PC-3 (cell line): Measurements from ENCODE around the gene KIF11. TPM values are rescaled to one million over a fixed set of nuclear protein-coding genes. Genes with fewer than 3 reads are reported as not detected.

ENCODE experiments used
- ATAC-seq: fragments of 200-7000 bp; cut with Tn5 transposase; 2 replicates; pipeline ENCODE4 v1.9.1; 2020; ENCODE audit warnings: mild to moderate bottlenecking, moderate library complexity
- BruUV-seq: library from RNA; stranded (reverse); fragments of 400-500 nt; replicated peaks from 2 replicates; lab custom pipeline; 2021; lab: Mats Ljungman, UMichigan
- CTCF ChIA-PET: fragments of 300-600 bp; sonication (Branson Sonifier 250); formaldehyde crosslinking; loops from one replicate; lab custom pipeline; 2022; ENCODE audit warnings: antibody characterized with exemption; lab: Charles Lee
- POLR2A ChIA-PET: fragments of 300-600 bp; sonication (Branson Sonifier 250); formaldehyde crosslinking; loops from one replicate; lab custom pipeline; 2022; ENCODE audit warnings: antibody characterized with exemption; ENCODE audit not compliant: unreplicated experiment; lab: Charles Lee
- DNase-seq: peaks from one replicate; pipeline ENCODE4 v3.0.0-alpha.2; 2015
- H2AFZ ChIP-seq: fragments of 300-600 bp; sonication (generic); 2 replicates; pipeline ENCODE4 v1.6.0; 2016; ENCODE audit warnings: antibody characterized with exemption, low read length
- H3F3A ChIP-seq: fragments of 300-600 bp; sonication (generic); one replicate; pipeline ENCODE4 v1.6.0; 2017; ENCODE audit warnings: antibody characterized with exemption, low read length, control low read depth, mild to moderate bottlenecking; ENCODE audit not compliant: unreplicated experiment
- H3K27ac ChIP-seq: fragments of 300-600 bp; sonication (generic); 2 replicates; pipeline ENCODE4 v1.5.1; 2016; ENCODE audit warnings: mild to moderate bottlenecking, low read length
- H3K27me3 ChIP-seq: fragments of 300-600 bp; sonication (generic); 2 replicates; pipeline ENCODE4 v1.6.1; 2016; ENCODE audit warnings: low read length, mixed read lengths
- H3K36me3 ChIP-seq: fragments of 300-600 bp; sonication (generic); 2 replicates; pipeline ENCODE4 v1.6.1; 2016; ENCODE audit warnings: low read depth, mixed run types, low read length, mixed read lengths
- H3K4me1 ChIP-seq: fragments of 300-600 bp; sonication (generic); 2 replicates; pipeline ENCODE4 v1.5.1; 2016; ENCODE audit warnings: low read length; ENCODE audit not compliant: insufficient read depth
- H3K4me2 ChIP-seq: fragments of 300-600 bp; sonication (generic); 2 replicates; pipeline ENCODE4 v1.6.0; 2016; ENCODE audit warnings: low read length
- H3K4me3 ChIP-seq: fragments of 300-600 bp; sonication (generic); 2 replicates; pipeline ENCODE4 v1.5.1; 2016; ENCODE audit warnings: mild to moderate bottlenecking, low read length, mixed read lengths
- H3K79me2 ChIP-seq: fragments of 300-600 bp; sonication (generic); 2 replicates; pipeline ENCODE4 v1.6.1; 2017; ENCODE audit warnings: low read length, mixed read lengths
- H3K9ac ChIP-seq: fragments of 300-600 bp; sonication (generic); 2 replicates; pipeline ENCODE4 v1.6.0; 2016; ENCODE audit warnings: mild to moderate bottlenecking, low read length
- H3K9me2 ChIP-seq: fragments of 300-600 bp; sonication (generic); replicated peaks from 2 replicates; pipeline ENCODE4 v1.6.1; 2016; ENCODE audit warnings: mixed run types, low read length, mixed read lengths
- H3K9me3 ChIP-seq: fragments of 300-600 bp; sonication (generic); 2 replicates; pipeline ENCODE4 v1.6.1; 2016; ENCODE audit warnings: low read length, mixed read lengths
- H4K20me1 ChIP-seq: fragments of 300-600 bp; sonication (generic); 2 replicates; pipeline ENCODE4 v1.6.1; 2016; ENCODE audit warnings: low read length, mixed read lengths
- EZH2 ChIP-seq: fragments of 300-600 bp; sonication (generic); IDR thresholded peaks from one replicate; pipeline ENCODE4 v1.6.1; 2017; ENCODE audit warnings: antibody characterized with exemption, mild to moderate bottlenecking, low read length; ENCODE audit not compliant: unreplicated experiment
- EZH2phosphoT487 ChIP-seq: fragments of 300-600 bp; sonication (generic); IDR thresholded peaks from 2 replicates; pipeline ENCODE4 v1.6.1; 2018; ENCODE audit warnings: mild to moderate bottlenecking, antibody characterized with exemption, low read length, borderline replicate concordance
- intact Hi-C: fragments of 100-400 bp; cut with micrococcal nuclease; formaldehyde crosslinking; loops from 2 replicates; pipeline ENCODE4 v1.9.0; 2023
- total RNA-seq: library from RNA; depleted of rRNA; stranded (reverse); fragments of >200 nt; gene quantifications from 2 replicates; pipeline ENCODE4 v1.2.3, GENCODE V29; 2014
- TF ChIP-seq, protein P1 (sequence below): fragments of 300-600 bp; sonication (generic); conservative IDR thresholded peaks from 2 replicates; pipeline ENCODE4 v1.5.1; 2017; ENCODE audit warnings: antibody characterized with exemption, low read depth, mild to moderate bottlenecking, low read length

Gene KIF11
- total RNA-seq, 1 experiment from 2014 or later, result 26.2 TPM

DNA sequence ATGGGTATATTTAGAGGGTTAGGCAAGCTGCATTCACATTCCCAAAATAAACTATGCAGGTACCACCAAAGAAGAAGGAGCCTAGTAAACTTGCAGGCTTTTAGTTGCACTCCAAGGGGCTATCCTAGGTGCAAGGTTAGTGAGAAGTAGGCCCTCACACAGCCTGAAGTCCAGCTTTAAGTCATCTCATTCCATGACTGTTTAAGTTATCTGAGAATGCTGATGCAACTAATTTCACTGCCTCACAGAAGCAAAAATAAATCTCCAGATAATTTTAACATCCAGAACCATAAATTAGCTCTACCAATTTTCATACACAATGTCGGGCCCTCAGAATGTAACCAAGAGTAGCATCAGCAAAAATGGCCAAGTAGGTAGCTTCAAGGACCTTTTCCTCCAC lies 62.5 kb downstream of the KIF11 start:
- Histone ChIP-seq H3K27ac (no peak overlapping the region), H3K4me1 (no peaks in the 10 kb centered on the region), H2AFZ (no peak overlapping the region), H4K20me1 (no peaks in the 10 kb centered on the region), H3K27me3 (no peaks in the 10 kb centered on the region), H3K9ac (no peak overlapping the region), H3K4me2 (no peak overlapping the region), H3K9me3 (no peaks in the 10 kb centered on the region), H3K36me3 (peaks cover 35% of the 10 kb centered on the region), H3F3A (no peaks in the 10 kb centered on the region), H3K4me3 (no peak overlapping the region), H3K9me2 (no peaks in the 10 kb centered on the region), H3K79me2 (no peaks in the 10 kb centered on the region)
- CTCF ChIA-PET, result no interaction called here
- DNase-seq (no peak), ATAC-seq (no peak)
- POLR2A ChIA-PET, result no interaction called here
- intact Hi-C loops, result no loop called here
- BruUV-seq, result no TSS peak
- TF ChIP-seq EZH2phosphoT487 (no peak), EZH2 (no peak)
- TF ChIP-seq, protein P1, sequence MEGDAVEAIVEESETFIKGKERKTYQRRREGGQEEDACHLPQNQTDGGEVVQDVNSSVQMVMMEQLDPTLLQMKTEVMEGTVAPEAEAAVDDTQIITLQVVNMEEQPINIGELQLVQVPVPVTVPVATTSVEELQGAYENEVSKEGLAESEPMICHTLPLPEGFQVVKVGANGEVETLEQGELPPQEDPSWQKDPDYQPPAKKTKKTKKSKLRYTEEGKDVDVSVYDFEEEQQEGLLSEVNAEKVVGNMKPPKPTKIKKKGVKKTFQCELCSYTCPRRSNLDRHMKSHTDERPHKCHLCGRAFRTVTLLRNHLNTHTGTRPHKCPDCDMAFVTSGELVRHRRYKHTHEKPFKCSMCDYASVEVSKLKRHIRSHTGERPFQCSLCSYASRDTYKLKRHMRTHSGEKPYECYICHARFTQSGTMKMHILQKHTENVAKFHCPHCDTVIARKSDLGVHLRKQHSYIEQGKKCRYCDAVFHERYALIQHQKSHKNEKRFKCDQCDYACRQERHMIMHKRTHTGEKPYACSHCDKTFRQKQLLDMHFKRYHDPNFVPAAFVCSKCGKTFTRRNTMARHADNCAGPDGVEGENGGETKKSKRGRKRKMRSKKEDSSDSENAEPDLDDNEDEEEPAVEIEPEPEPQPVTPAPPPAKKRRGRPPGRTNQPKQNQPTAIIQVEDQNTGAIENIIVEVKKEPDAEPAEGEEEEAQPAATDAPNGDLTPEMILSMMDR, result no peak

DNA sequence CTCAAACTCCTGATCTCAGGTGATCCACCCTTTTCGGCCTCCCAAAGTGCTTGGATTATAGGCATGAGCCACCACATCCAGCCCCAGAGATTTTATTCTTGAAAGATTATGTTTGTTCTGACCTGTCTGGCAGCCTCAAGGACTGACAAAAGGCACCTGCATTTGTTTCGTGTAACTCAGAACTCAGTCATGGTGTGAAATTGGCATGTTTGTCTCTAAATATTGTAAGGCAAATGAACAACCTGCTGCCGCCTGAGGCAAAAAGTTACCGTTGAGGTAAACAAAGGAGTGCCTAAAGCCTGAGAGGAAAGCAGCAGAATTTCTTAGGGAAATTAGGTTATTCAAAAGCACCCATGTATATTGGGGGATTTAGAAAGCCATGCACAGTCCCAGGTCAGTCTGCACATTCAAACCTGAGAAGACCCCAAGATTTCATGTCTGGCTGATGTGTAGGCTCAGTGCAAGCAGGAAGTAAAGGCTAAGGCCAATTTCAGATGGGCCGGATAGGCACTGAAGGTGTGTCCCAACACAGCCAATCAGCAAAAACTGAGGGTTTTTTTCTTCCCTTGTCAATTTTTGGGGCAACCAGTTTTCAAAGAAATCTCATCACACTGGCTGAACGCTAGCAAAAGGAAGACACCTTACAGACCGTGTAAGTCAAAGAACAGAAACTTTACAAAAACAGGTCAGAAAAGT lies 63.5 kb downstream of the KIF11 start:
- no peak overlapping the region for H3K27ac ChIP-seq
- H3K9me3 ChIP-seq, result no peaks in the 10 kb centered on the region
- no peak overlapping the region for H3K4me3 ChIP-seq
- no TSS peak for BruUV-seq
- no peak for TF ChIP-seq EZH2
- no peak for TF ChIP-seq EZH2phosphoT487
- TF ChIP-seq, protein P1, result no peak
- H3F3A ChIP-seq, result no peaks in the 10 kb centered on the region
- ChIA-PET POLR2A (no interaction called here), CTCF (interaction anchor here (0.6 kb wide), 1 partner anchor 192 kb away, joined by 4 read pairs; the partner anchor contains the start of gene EXOC6)
- no peaks in the 10 kb centered on the region for H3K4me1 ChIP-seq
- no peak overlapping the region for H3K4me2 ChIP-seq
- peaks cover 29% of the 10 kb centered on the region for H3K36me3 ChIP-seq
- no peak for ATAC-seq
- no peak overlapping the region for H3K9ac ChIP-seq
- H3K9me2 ChIP-seq, result no peaks in the 10 kb centered on the region
- no peak overlapping the region for H2AFZ ChIP-seq
- H3K79me2 ChIP-seq, result no peaks in the 10 kb centered on the region
- H3K27me3 ChIP-seq, result no peaks in the 10 kb centered on the region
- DNase-seq, result no peak
- intact Hi-C loops, result no loop called here
- H4K20me1 ChIP-seq, result no peaks in the 10 kb centered on the region

DNA sequence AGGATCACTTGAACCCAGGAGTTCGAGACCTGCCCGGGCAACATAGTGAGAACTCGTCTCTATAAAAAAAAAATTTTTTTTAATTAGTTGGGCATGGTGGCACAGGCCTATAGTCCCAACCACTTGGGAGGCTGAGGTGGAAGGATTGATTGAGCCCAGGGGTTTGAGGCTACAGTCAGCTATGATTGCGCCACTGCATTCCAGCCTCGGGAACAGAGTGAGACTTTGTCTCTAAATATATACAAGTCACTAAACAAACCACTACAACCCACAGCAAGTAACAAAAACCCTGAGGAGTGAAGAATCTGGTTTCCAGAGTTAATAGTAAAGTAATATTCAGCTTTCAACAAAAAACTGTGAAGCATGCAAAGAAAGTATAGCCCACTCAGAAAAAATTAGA lies 64.1 kb downstream of the KIF11 start:
- ChIA-PET CTCF (no interaction called here), POLR2A (no interaction called here)
- Histone ChIP-seq H3K4me1 (no peaks in the 10 kb centered on the region), H3K9me2 (no peaks in the 10 kb centered on the region), H3K36me3 (peaks cover 29% of the 10 kb centered on the region), H3K9me3 (no peaks in the 10 kb centered on the region), H3K4me2 (no peak overlapping the region), H3K4me3 (no peak overlapping the region), H2AFZ (no peak overlapping the region), H3K79me2 (no peaks in the 10 kb centered on the region), H4K20me1 (no peaks in the 10 kb centered on the region), H3K27me3 (no peaks in the 10 kb centered on the region), H3K9ac (no peak overlapping the region), H3K27ac (no peak overlapping the region), H3F3A (no peaks in the 10 kb centered on the region)
- ATAC-seq, result no peak
- intact Hi-C loops, result no loop called here
- no TSS peak for BruUV-seq
- TF ChIP-seq, protein P1, result no peak
- no peak for TF ChIP-seq EZH2phosphoT487
- no peak for TF ChIP-seq EZH2
- no peak for DNase-seq
